ENCODE data around the gene SDR9C7.
"Not testable (repeated sequence)": the region's sequence is repeated elsewhere in the genome, so short reads cannot be mapped to it uniquely, and the experiment has no call there.

The SDR9C7 gene

GRCh38 chr12:56951582-56952339 lies 17.6 kb upstream of the SDR9C7 start:
- DNase-seq = no peak

GRCh38 chr12:56948881-56949280 lies 14.7 kb upstream of the SDR9C7 start:
- no peak for DNase-seq

GRCh38 chr12:56948457-56948777 lies 14.2 kb upstream of the SDR9C7 start:
- DNase-seq = no peak

- no peak for DNase-seq
These were observed 13.6 kb upstream of the SDR9C7 start for GRCh38 chr12:56947633-56948456.

GRCh38 chr12:56943878-56944277 lies 9.7 kb upstream of the SDR9C7 start:
- DNase-seq = no peak

GRCh38 chr12:56943374-56943773 lies 9.2 kb upstream of the SDR9C7 start:
- not testable (repeated sequence) for DNase-seq

- DNase-seq = no peak
These were observed 7.2 kb upstream of the SDR9C7 start for GRCh38 chr12:56941299-56942017.

- not testable (repeated sequence) for DNase-seq
These were observed 6.7 kb upstream of the SDR9C7 start for GRCh38 chr12:56940942-56941298.

GRCh38 chr12:56935752-56936151 lies 1.5 kb upstream of the SDR9C7 start:
- no peak for DNase-seq

- no peak for DNase-seq
These were observed 949 bp upstream of the SDR9C7 start for GRCh38 chr12:56935157-56935556.

GRCh38 chr12:56932867-56933266 lies 1.3 kb downstream of the SDR9C7 start:
- no peak for DNase-seq

- DNase-seq = no peak
These were observed 2.1 kb downstream of the SDR9C7 start for GRCh38 chr12:56932146-56932545.

GRCh38 chr12:56931474-56931978 lies 2.7 kb downstream of the SDR9C7 start:
- DNase-seq = no peak

GRCh38 chr12:56930241-56930640 lies 4.0 kb downstream of the SDR9C7 start:
- no peak for DNase-seq

GRCh38 chr12:56929780-56930179 lies 4.4 kb downstream of the SDR9C7 start:
- DNase-seq = no peak

GRCh38 chr12:56928262-56928661 lies 5.9 kb downstream of the SDR9C7 start:
- DNase-seq = no peak

GRCh38 chr12:56927281-56927680 lies 6.9 kb downstream of the SDR9C7 start:
- DNase-seq = no peak

GRCh38 chr12:56922031-56922430 lies 12.2 kb downstream of the SDR9C7 start:
- DNase-seq = no peak

GRCh38 chr12:56921346-56921745 lies 12.9 kb downstream of the SDR9C7 start:
- DNase-seq = no peak

- not testable (repeated sequence) for DNase-seq
These were observed 16.1 kb downstream of the SDR9C7 start for GRCh38 chr12:56918139-56918538.

GRCh38 chr12:56916996-56917333 lies 17.2 kb downstream of the SDR9C7 start:
- DNase-seq = no peak

- DNase-seq = no peak
These were observed 17.8 kb downstream of the SDR9C7 start for GRCh38 chr12:56916296-56916995.

- no peak for DNase-seq
These were observed 19.5 kb downstream of the SDR9C7 start for GRCh38 chr12:56914724-56915123.
